OCI-M2 (cell line): ENCODE measurements around the gene SLC35G3.
"Not testable (repeated sequence)": the region's sequence is repeated elsewhere in the genome, so short reads cannot be mapped to it uniquely, and the experiment has no call there.

Experiments used
- DNase-seq: peaks from one replicate; lab custom pipeline; 2025; ENCODE audit not compliant: unreplicated experiment; lab: John Stamatoyannopoulos, UW

The SLC35G3 gene

GRCh38 chr17:35194001-35194400 lies at the start of gene SLC35G3:
SLC35G3 (minus strand) TSS chr17:35194393; CDS start chr17:35194307, 86 bp downstream.
- DNase-seq = not testable (repeated sequence)

- DNase-seq = no peak
Observed at GRCh38 chr17:35243561-35244340, 49.6 kb upstream of the SLC35G3 start.

GRCh38 chr17:35242805-35243560 lies 48.8 kb upstream of the SLC35G3 start, which contains the start of gene SLFN5:
SLFN5 (plus strand) TSS chr17:35243072; CDS start chr17:35258691, 15,619 bp downstream.
- peak; percentile 56 for DNase-seq

- DNase-seq = no peak
Observed at GRCh38 chr17:35242158-35242804, 48.1 kb upstream of the SLC35G3 start.

- DNase-seq = no peak
Observed at GRCh38 chr17:35241520-35241919, 47.3 kb upstream of the SLC35G3 start.

- DNase-seq = no peak
Observed at GRCh38 chr17:35240861-35241260, 46.7 kb upstream of the SLC35G3 start.

GRCh38 chr17:35239823-35240222 lies 45.6 kb upstream of the SLC35G3 start:
- DNase-seq = no peak

GRCh38 chr17:35238821-35239220 lies 44.6 kb upstream of the SLC35G3 start:
- DNase-seq = no peak

- DNase-seq = no peak
Observed at GRCh38 chr17:35236821-35237220, 42.6 kb upstream of the SLC35G3 start.

GRCh38 chr17:35235917-35236316 lies 41.7 kb upstream of the SLC35G3 start:
- DNase-seq = no peak

- no peak for DNase-seq
Observed at GRCh38 chr17:35235289-35235688, 41.1 kb upstream of the SLC35G3 start.

GRCh38 chr17:35234315-35234714 lies 40.1 kb upstream of the SLC35G3 start:
- DNase-seq = not testable (repeated sequence)

- no peak for DNase-seq
Observed at GRCh38 chr17:35229638-35230037, 35.4 kb upstream of the SLC35G3 start.

GRCh38 chr17:35227546-35227945 lies 33.4 kb upstream of the SLC35G3 start:
- no peak for DNase-seq

- DNase-seq = no peak
Observed at GRCh38 chr17:35224436-35224835, 30.2 kb upstream of the SLC35G3 start.

- no peak for DNase-seq
Observed at GRCh38 chr17:35222452-35222851, 28.3 kb upstream of the SLC35G3 start.

GRCh38 chr17:35218915-35219314 lies 24.7 kb upstream of the SLC35G3 start:
- no peak for DNase-seq

- DNase-seq = no peak
Observed at GRCh38 chr17:35217107-35217506, 22.9 kb upstream of the SLC35G3 start.

- DNase-seq = no peak
Observed at GRCh38 chr17:35214631-35215273, 20.6 kb upstream of the SLC35G3 start.

- no peak for DNase-seq
Observed at GRCh38 chr17:35214192-35214591, 20.0 kb upstream of the SLC35G3 start.

GRCh38 chr17:35213412-35213940 lies 19.3 kb upstream of the SLC35G3 start:
- DNase-seq = no peak
